ENCODE results near the gene TIMM23.
"Not testable (repeated sequence)": the region's sequence is repeated elsewhere in the genome, so short reads cannot be mapped to it uniquely, and the experiment has no call there.

GRCh38 chr10:46049497-46049831 lies 77.2 kb downstream of the TIMM23 start:
- TF ChIP-seq, protein P1, sequence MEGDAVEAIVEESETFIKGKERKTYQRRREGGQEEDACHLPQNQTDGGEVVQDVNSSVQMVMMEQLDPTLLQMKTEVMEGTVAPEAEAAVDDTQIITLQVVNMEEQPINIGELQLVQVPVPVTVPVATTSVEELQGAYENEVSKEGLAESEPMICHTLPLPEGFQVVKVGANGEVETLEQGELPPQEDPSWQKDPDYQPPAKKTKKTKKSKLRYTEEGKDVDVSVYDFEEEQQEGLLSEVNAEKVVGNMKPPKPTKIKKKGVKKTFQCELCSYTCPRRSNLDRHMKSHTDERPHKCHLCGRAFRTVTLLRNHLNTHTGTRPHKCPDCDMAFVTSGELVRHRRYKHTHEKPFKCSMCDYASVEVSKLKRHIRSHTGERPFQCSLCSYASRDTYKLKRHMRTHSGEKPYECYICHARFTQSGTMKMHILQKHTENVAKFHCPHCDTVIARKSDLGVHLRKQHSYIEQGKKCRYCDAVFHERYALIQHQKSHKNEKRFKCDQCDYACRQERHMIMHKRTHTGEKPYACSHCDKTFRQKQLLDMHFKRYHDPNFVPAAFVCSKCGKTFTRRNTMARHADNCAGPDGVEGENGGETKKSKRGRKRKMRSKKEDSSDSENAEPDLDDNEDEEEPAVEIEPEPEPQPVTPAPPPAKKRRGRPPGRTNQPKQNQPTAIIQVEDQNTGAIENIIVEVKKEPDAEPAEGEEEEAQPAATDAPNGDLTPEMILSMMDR (IDR thresholded peaks at IDR 0.05; ENCODE audit: low read depth, low read length), result not testable (repeated sequence)
- not testable (repeated sequence) for TF ChIP-seq EZH2phosphoT487 (IDR thresholded peaks at IDR 0.05; ENCODE audit: low read depth)

Measured in OCI-LY3 (cell line).